Activated gamma-delta T cell treated with anti-CD3 and anti-CD28 coated beads, Interleukin-2, amount 50 U/mL, for 16 hours (primary cell): ENCODE measurements around the gene TVP23A.
"Not testable (repeated sequence)": the region's sequence is repeated elsewhere in the genome, so short reads cannot be mapped to it uniquely, and the experiment has no call there.

Experiments
- DNase-seq: peaks from one replicate; pipeline ENCODE4 v3.0.0-alpha.2; 2020; ENCODE audit warnings: low read depth

The TVP23A gene

GRCh38 chr16:10835281-10835931 is 16.8 kb upstream of the TVP23A start:
- DNase-seq, result no peak

- DNase-seq, result no peak
Observed at GRCh38 chr16:10834766-10835165, 16.2 kb upstream of the TVP23A start.

- no peak for DNase-seq
Observed at GRCh38 chr16:10834130-10834529, 15.5 kb upstream of the TVP23A start.

- no peak for DNase-seq
Observed at GRCh38 chr16:10833271-10833670, 14.7 kb upstream of the TVP23A start.

GRCh38 chr16:10831894-10832886 is 13.6 kb upstream of the TVP23A start:
- DNase-seq, result no peak

- DNase-seq, result not testable (repeated sequence)
Observed at GRCh38 chr16:10830240-10830639, 11.6 kb upstream of the TVP23A start.

- DNase-seq, result not testable (repeated sequence)
Observed at GRCh38 chr16:10829390-10830098, 10.9 kb upstream of the TVP23A start.

GRCh38 chr16:10828851-10829366 is 10.3 kb upstream of the TVP23A start:
- no peak for DNase-seq

- DNase-seq, result no peak
Observed at GRCh38 chr16:10827691-10828341, 9.2 kb upstream of the TVP23A start.

- no peak for DNase-seq
Observed at GRCh38 chr16:10824111-10824893, 5.7 kb upstream of the TVP23A start.

- no peak for DNase-seq
Observed at GRCh38 chr16:10822702-10823101, 4.1 kb upstream of the TVP23A start.

GRCh38 chr16:10820546-10820945 is 2.0 kb upstream of the TVP23A start:
- DNase-seq, result no peak

GRCh38 chr16:10817514-10817913 is 1.1 kb downstream of the TVP23A start:
- no peak for DNase-seq

GRCh38 chr16:10813099-10813455 is 5.5 kb downstream of the TVP23A start:
- no peak for DNase-seq

- no peak for DNase-seq
Observed at GRCh38 chr16:10812312-10813098, 6.1 kb downstream of the TVP23A start.

GRCh38 chr16:10809706-10810105 is 8.9 kb downstream of the TVP23A start:
- DNase-seq, result no peak

GRCh38 chr16:10808850-10809249 is 9.7 kb downstream of the TVP23A start:
- DNase-seq, result no peak

GRCh38 chr16:10808218-10808617 is 10.4 kb downstream of the TVP23A start:
- DNase-seq, result no peak

GRCh38 chr16:10806698-10807097 is 11.9 kb downstream of the TVP23A start:
- no peak for DNase-seq

GRCh38 chr16:10805334-10805733 is 13.3 kb downstream of the TVP23A start:
- no peak for DNase-seq
